ENCODE measurements around the gene KCP.
A peak's percentile ranks its signal among the peaks of the same experiment; 100 is the strongest.

- TF ChIP-seq, protein P1, sequence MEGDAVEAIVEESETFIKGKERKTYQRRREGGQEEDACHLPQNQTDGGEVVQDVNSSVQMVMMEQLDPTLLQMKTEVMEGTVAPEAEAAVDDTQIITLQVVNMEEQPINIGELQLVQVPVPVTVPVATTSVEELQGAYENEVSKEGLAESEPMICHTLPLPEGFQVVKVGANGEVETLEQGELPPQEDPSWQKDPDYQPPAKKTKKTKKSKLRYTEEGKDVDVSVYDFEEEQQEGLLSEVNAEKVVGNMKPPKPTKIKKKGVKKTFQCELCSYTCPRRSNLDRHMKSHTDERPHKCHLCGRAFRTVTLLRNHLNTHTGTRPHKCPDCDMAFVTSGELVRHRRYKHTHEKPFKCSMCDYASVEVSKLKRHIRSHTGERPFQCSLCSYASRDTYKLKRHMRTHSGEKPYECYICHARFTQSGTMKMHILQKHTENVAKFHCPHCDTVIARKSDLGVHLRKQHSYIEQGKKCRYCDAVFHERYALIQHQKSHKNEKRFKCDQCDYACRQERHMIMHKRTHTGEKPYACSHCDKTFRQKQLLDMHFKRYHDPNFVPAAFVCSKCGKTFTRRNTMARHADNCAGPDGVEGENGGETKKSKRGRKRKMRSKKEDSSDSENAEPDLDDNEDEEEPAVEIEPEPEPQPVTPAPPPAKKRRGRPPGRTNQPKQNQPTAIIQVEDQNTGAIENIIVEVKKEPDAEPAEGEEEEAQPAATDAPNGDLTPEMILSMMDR (IDR thresholded peaks at IDR 0.05): peak in 1 of 4 donors; percentile 14
- no peak for TF ChIP-seq POLR2A (IDR thresholded peaks at IDR 0.05)
Observed at GRCh38 chr7:128890306-128891109, 20.0 kb downstream of the KCP start.
